Measurements from ENCODE around the gene TRIAP1. TPM values are rescaled to one million over a fixed set of nuclear protein-coding genes. Genes with fewer than 3 reads are reported as not detected.
A peak's percentile ranks its signal among the peaks of the same experiment; 100 is the strongest.

Gene TRIAP1
- total RNA-seq, 1 experiment from 2014 or later, result 50.2 TPM

GRCh38 chr12:120437735-120438494, 8.3 kb downstream of the TRIAP1 start, which contains the start of gene COX6A1:
COX6A1 (plus strand) TSS chr12:120438113; CDS start chr12:120438127, 14 bp downstream.
- POLR2A ChIA-PET, result interaction anchor here (0.6 to 2.8 kb wide), 23 partner anchors 8 to 1983 kb away, joined by 3 to 21 read pairs (median 4); partner anchors contain the start of genes DYNLL1, GATC, RNF10 and RNU4-1
- TF ChIP-seq CTCF (IDR thresholded peaks at IDR 0.05; ENCODE audit: unreplicated experiment), result no peak
- H3K4me1 Mint-ChIP-seq (ENCODE audit: insufficient read depth, unreplicated experiment), result peaks cover 6% of the 10 kb centered on the region
- intact Hi-C loops (cut with micrococcal nuclease), result loop anchor here (2.0 to 10.0 kb wide), 3 partner anchors 81 to 537 kb away; partner anchors contain the start of genes HNF1A and PLA2G1B
- H3K4me3 Mint-ChIP-seq (ENCODE audit: unreplicated experiment), result peak within 1 kb of the TSS; percentile 98
- H3K27me3 Mint-ChIP-seq (ENCODE audit: insufficient read depth, unreplicated experiment), result no peaks in the 10 kb centered on the region
- H3K9me3 Mint-ChIP-seq (ENCODE audit: unreplicated experiment), result no peaks in the 10 kb centered on the region
- CTCF ChIA-PET, result interaction anchor here (0.5 to 5.6 kb wide), 10 partner anchors 8 to 1005 kb away, joined by 3 to 40 read pairs (median 4); partner anchors contain the start of gene SRSF9
- peak; percentile 98 for DNase-seq (ENCODE audit: unreplicated experiment)
- peaks cover 41% of the 10 kb centered on the region for H3K36me3 Mint-ChIP-seq (ENCODE audit: insufficient read depth, unreplicated experiment)
- no TSS peak for BruUV-seq (replicated peaks)
- peak within 1 kb of the TSS; percentile 92 for H3K27ac Mint-ChIP-seq (ENCODE audit: low read depth, unreplicated experiment)

GRCh38 chr12:120432772-120433525, 13.2 kb downstream of the TRIAP1 start:
- H3K27ac Mint-ChIP-seq (ENCODE audit: low read depth, unreplicated experiment), result no peak overlapping the region
- H3K4me3 Mint-ChIP-seq (ENCODE audit: unreplicated experiment), result no peak overlapping the region
- no peak for TF ChIP-seq CTCF (IDR thresholded peaks at IDR 0.05; ENCODE audit: unreplicated experiment)
- no peaks in the 10 kb centered on the region for H3K27me3 Mint-ChIP-seq (ENCODE audit: insufficient read depth, unreplicated experiment)
- no TSS peak for BruUV-seq (replicated peaks)
- ChIA-PET CTCF (interaction anchor here (0.6 to 1.4 kb wide), 10 partner anchors 11 to 131 kb away, joined by 3 to 7 read pairs (median 3); partner anchors contain the start of gene SIRT4), POLR2A (interaction anchor here (0.7 to 0.8 kb wide), 2 partner anchors 33 to 102 kb away, joined by 3 read pairs; no protein-coding TSS in a partner anchor)
- H3K9me3 Mint-ChIP-seq (ENCODE audit: unreplicated experiment), result no peaks in the 10 kb centered on the region
- H3K36me3 Mint-ChIP-seq (ENCODE audit: insufficient read depth, unreplicated experiment), result peaks cover 4% of the 10 kb centered on the region
- DNase-seq (ENCODE audit: unreplicated experiment), result no peak
- H3K4me1 Mint-ChIP-seq (ENCODE audit: insufficient read depth, unreplicated experiment), result peaks cover 5% of the 10 kb centered on the region
- intact Hi-C loops (cut with micrococcal nuclease), result loop anchor here (10.0 kb wide), 2 partner anchors 108 to 542 kb away; partner anchors contain the start of genes HNF1A and PLA2G1B

DNA sequence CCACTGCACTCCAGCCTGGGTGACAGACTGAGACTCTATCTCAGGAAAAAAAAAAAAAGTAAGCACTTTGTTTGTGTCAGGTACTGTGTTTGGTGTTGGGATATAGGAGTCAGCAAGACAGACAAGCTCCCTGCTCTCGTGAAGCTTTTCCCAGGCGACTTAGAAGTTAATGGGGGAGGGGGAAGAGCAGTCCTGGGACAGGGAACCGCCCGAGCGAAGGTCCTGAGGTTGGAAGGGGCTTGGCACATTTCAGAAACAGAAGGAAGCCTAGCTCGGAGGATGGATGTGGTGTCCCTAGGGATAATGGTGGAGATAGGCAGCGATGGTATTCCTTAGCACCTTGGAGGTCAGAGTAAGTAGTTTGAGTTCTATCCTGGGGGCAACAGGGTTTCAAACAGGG, 16.8 kb downstream of the TRIAP1 start:
- no peak overlapping the region for H3K4me3 Mint-ChIP-seq (ENCODE audit: unreplicated experiment)
- CTCF ChIA-PET, result interaction anchor here (0.5 to 2.8 kb wide), 17 partner anchors 9 to 604 kb away, joined by 3 to 32 read pairs (median 4); partner anchors contain the start of genes COX6A1 and PLA2G1B
- TF ChIP-seq CTCF (IDR thresholded peaks at IDR 0.05; ENCODE audit: unreplicated experiment), result no peak
- BruUV-seq (replicated peaks), result no TSS peak
- H3K9me3 Mint-ChIP-seq (ENCODE audit: unreplicated experiment), result no peaks in the 10 kb centered on the region
- no peak for DNase-seq (ENCODE audit: unreplicated experiment)
- H3K4me1 Mint-ChIP-seq (ENCODE audit: insufficient read depth, unreplicated experiment), result peaks cover 5% of the 10 kb centered on the region
- H3K27me3 Mint-ChIP-seq (ENCODE audit: insufficient read depth, unreplicated experiment), result no peaks in the 10 kb centered on the region
- POLR2A ChIA-PET, result interaction anchor here (1.4 kb wide), 1 partner anchor 72 kb away, joined by 5 read pairs; no protein-coding TSS in a partner anchor
- H3K27ac Mint-ChIP-seq (ENCODE audit: low read depth, unreplicated experiment), result no peak overlapping the region
- intact Hi-C loops (cut with micrococcal nuclease), result no loop called here
- no peaks in the 10 kb centered on the region for H3K36me3 Mint-ChIP-seq (ENCODE audit: insufficient read depth, unreplicated experiment)

Measured in MCF 10A (cell line).